ENCODE measurements around the gene FAM221A. TPM values are rescaled to one million over a fixed set of nuclear protein-coding genes. Genes with fewer than 3 reads are reported as not detected.

FAM221A gene
- total RNA-seq, 1 experiment from 2014 or later = 23.3 TPM

DNA sequence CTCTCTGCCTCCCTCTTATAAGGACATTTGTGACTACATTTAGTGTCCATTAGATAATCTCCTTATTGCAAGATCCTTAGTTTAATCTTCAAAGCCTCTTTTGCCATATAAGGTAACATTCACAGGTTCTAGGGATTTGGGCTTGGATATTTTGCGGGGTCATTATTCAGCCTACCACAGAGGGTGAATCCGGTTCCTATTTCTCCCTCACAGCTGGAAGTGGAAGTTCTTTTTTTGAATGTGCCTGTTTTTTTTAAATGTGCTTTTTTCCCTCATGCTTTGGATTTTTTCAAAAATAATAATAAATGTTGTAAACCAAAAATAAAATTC lies 17.1 kb upstream of the FAM221A start (continued):
- TF ChIP-seq, protein P1, sequence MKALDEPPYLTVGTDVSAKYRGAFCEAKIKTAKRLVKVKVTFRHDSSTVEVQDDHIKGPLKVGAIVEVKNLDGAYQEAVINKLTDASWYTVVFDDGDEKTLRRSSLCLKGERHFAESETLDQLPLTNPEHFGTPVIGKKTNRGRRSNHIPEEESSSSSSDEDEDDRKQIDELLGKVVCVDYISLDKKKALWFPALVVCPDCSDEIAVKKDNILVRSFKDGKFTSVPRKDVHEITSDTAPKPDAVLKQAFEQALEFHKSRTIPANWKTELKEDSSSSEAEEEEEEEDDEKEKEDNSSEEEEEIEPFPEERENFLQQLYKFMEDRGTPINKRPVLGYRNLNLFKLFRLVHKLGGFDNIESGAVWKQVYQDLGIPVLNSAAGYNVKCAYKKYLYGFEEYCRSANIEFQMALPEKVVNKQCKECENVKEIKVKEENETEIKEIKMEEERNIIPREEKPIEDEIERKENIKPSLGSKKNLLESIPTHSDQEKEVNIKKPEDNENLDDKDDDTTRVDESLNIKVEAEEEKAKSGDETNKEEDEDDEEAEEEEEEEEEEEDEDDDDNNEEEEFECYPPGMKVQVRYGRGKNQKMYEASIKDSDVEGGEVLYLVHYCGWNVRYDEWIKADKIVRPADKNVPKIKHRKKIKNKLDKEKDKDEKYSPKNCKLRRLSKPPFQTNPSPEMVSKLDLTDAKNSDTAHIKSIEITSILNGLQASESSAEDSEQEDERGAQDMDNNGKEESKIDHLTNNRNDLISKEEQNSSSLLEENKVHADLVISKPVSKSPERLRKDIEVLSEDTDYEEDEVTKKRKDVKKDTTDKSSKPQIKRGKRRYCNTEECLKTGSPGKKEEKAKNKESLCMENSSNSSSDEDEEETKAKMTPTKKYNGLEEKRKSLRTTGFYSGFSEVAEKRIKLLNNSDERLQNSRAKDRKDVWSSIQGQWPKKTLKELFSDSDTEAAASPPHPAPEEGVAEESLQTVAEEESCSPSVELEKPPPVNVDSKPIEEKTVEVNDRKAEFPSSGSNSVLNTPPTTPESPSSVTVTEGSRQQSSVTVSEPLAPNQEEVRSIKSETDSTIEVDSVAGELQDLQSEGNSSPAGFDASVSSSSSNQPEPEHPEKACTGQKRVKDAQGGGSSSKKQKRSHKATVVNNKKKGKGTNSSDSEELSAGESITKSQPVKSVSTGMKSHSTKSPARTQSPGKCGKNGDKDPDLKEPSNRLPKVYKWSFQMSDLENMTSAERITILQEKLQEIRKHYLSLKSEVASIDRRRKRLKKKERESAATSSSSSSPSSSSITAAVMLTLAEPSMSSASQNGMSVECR (CRISPR knock-in tag; IDR thresholded peaks at IDR 0.05; ENCODE audit: borderline replicate concordance) = no peak
- TF ChIP-seq ZNF317 (CRISPR knock-in tag; IDR thresholded peaks at IDR 0.05; ENCODE audit: borderline replicate concordance, low read depth) (no peak), SOX15 (CRISPR knock-in tag; IDR thresholded peaks at IDR 0.05) (no peak), SP1 (CRISPR knock-in tag; conservative IDR thresholded peaks at IDR 0.05) (no peak), ZNF121 (CRISPR knock-in tag; IDR thresholded peaks at IDR 0.05) (no peak)
- TF ChIP-seq, protein P2, sequence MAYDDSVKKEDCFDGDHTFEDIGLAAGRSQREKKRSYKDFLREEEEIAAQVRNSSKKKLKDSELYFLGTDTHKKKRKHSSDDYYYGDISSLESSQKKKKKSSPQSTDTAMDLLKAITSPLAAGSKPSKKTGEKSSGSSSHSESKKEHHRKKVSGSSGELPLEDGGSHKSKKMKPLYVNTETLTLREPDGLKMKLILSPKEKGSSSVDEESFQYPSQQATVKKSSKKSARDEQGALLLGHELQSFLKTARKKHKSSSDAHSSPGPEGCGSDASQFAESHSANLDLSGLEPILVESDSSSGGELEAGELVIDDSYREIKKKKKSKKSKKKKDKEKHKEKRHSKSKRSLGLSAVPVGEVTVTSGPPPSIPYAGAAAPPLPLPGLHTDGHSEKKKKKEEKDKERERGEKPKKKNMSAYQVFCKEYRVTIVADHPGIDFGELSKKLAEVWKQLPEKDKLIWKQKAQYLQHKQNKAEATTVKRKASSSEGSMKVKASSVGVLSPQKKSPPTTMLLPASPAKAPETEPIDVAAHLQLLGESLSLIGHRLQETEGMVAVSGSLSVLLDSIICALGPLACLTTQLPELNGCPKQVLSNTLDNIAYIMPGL (CRISPR knock-in tag; IDR thresholded peaks at IDR 0.05) = no peak
- TF ChIP-seq, protein P3, sequence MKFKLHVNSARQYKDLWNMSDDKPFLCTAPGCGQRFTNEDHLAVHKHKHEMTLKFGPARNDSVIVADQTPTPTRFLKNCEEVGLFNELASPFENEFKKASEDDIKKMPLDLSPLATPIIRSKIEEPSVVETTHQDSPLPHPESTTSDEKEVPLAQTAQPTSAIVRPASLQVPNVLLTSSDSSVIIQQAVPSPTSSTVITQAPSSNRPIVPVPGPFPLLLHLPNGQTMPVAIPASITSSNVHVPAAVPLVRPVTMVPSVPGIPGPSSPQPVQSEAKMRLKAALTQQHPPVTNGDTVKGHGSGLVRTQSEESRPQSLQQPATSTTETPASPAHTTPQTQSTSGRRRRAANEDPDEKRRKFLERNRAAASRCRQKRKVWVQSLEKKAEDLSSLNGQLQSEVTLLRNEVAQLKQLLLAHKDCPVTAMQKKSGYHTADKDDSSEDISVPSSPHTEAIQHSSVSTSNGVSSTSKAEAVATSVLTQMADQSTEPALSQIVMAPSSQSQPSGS (CRISPR knock-in tag; IDR thresholded peaks at IDR 0.05; ENCODE audit: borderline replicate concordance, low read depth) = no peak

DNA sequence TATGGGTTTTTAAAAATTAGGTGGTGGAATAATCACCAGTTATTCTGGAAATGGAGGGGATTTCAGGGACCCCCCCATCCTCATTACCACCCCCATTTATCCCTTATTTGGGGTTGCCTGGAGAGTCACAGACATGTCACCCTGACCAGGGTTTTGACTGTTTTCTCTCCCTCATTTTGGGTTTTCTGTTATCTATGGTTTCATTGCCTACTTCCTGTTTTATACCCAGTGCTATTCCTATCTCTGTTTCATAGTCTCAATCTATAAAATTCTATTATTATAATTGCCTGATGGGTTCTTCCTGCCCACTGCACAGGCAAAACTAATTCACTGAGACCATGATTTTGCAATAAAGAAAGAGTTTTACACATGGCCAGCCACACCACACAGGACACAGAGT lies 15.9 kb upstream of the FAM221A start:
- Mint-ChIP-seq H3K27me3 (ENCODE audit: low read depth) (no peaks in the 10 kb centered on the region; the same call in none of the 2 replicates), H3K4me1 (peaks cover 35% of the 10 kb centered on the region), H3K36me3 (peaks cover 7% of the 10 kb centered on the region; the same call in 1 of the 2 replicates), H3K27ac (no peak overlapping the region), H3K9me3 (peaks cover 7% of the 10 kb centered on the region; the same call in 1 of the 2 replicates), H3K4me3 (no peak overlapping the region)
- DNase-seq (ENCODE audit: low spot score) (no peak), ATAC-seq (no peak)
- CTCF ChIA-PET = interaction anchor here (0.6 to 3.0 kb wide), 2 partner anchors 33 to 37 kb away, joined by 5 to 16 read pairs; no protein-coding TSS in a partner anchor
- POLR2A ChIA-PET = no interaction called here
- no peak for TF ChIP-seq FOXJ3 (CRISPR knock-in tag; IDR thresholded peaks at IDR 0.05; ENCODE audit: borderline replicate concordance)
- TF ChIP-seq RELA (CRISPR knock-in tag; IDR thresholded peaks at IDR 0.05; ENCODE audit: borderline replicate concordance) = no peak
- TF ChIP-seq SMAD3 (CRISPR knock-in tag; IDR thresholded peaks at IDR 0.05; ENCODE audit: borderline replicate concordance) = no peak
- no peak for TF ChIP-seq NFE2L1 (CRISPR knock-in tag; IDR thresholded peaks at IDR 0.05)
- TF ChIP-seq, protein P4, sequence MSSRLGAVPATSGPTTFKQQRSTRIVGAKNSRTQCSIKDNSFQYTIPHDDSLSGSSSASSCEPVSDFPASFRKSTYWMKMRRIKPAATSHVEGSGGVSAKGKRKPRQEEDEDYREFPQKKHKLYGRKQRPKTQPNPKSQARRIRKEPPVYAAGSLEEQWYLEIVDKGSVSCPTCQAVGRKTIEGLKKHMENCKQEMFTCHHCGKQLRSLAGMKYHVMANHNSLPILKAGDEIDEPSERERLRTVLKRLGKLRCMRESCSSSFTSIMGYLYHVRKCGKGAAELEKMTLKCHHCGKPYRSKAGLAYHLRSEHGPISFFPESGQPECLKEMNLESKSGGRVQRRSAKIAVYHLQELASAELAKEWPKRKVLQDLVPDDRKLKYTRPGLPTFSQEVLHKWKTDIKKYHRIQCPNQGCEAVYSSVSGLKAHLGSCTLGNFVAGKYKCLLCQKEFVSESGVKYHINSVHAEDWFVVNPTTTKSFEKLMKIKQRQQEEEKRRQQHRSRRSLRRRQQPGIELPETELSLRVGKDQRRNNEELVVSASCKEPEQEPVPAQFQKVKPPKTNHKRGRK (CRISPR knock-in tag; IDR thresholded peaks at IDR 0.05; ENCODE audit: borderline replicate concordance) = no peak
- TF ChIP-seq, protein P5, sequence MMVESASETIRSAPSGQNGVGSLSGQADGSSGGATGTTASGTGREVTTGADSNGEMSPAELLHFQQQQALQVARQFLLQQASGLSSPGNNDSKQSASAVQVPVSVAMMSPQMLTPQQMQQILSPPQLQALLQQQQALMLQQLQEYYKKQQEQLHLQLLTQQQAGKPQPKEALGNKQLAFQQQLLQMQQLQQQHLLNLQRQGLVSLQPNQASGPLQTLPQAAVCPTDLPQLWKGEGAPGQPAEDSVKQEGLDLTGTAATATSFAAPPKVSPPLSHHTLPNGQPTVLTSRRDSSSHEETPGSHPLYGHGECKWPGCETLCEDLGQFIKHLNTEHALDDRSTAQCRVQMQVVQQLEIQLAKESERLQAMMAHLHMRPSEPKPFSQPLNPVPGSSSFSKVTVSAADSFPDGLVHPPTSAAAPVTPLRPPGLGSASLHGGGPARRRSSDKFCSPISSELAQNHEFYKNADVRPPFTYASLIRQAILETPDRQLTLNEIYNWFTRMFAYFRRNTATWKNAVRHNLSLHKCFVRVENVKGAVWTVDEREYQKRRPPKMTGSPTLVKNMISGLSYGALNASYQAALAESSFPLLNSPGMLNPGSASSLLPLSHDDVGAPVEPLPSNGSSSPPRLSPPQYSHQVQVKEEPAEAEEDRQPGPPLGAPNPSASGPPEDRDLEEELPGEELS (CRISPR knock-in tag; IDR thresholded peaks at IDR 0.05) = no peak
- TF ChIP-seq, protein P1 (CRISPR knock-in tag; IDR thresholded peaks at IDR 0.05; ENCODE audit: borderline replicate concordance) = no peak
- TF ChIP-seq GABPB1 (CRISPR knock-in tag; IDR thresholded peaks at IDR 0.05) = no peak
- TF ChIP-seq ZNF423 (CRISPR knock-in tag; IDR thresholded peaks at IDR 0.05) = no peak
- no peak for TF ChIP-seq ZNF396 (CRISPR knock-in tag; IDR thresholded peaks at IDR 0.05; ENCODE audit: borderline replicate concordance)
- TF ChIP-seq JUN (CRISPR knock-in tag; IDR thresholded peaks at IDR 0.05) = no peak
- TF ChIP-seq NFATC4 (CRISPR knock-in tag; IDR thresholded peaks at IDR 0.05) = no peak
- TF ChIP-seq, protein P6, sequence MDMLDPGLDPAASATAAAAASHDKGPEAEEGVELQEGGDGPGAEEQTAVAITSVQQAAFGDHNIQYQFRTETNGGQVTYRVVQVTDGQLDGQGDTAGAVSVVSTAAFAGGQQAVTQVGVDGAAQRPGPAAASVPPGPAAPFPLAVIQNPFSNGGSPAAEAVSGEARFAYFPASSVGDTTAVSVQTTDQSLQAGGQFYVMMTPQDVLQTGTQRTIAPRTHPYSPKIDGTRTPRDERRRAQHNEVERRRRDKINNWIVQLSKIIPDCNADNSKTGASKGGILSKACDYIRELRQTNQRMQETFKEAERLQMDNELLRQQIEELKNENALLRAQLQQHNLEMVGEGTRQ (CRISPR knock-in tag; IDR thresholded peaks at IDR 0.05) = no peak
- TF ChIP-seq KAT7 (CRISPR knock-in tag; IDR thresholded peaks at IDR 0.05; ENCODE audit: borderline replicate concordance) = no peak

Measured in WTC11 (cell line).